COLO668 (cell line): Measurements from ENCODE around the gene XYLT1.

Experiments used
- DNase-seq: peaks from one replicate; lab custom pipeline; 2025; ENCODE audit not compliant: unreplicated experiment; lab: John Stamatoyannopoulos, UW

Gene XYLT1

DNA sequence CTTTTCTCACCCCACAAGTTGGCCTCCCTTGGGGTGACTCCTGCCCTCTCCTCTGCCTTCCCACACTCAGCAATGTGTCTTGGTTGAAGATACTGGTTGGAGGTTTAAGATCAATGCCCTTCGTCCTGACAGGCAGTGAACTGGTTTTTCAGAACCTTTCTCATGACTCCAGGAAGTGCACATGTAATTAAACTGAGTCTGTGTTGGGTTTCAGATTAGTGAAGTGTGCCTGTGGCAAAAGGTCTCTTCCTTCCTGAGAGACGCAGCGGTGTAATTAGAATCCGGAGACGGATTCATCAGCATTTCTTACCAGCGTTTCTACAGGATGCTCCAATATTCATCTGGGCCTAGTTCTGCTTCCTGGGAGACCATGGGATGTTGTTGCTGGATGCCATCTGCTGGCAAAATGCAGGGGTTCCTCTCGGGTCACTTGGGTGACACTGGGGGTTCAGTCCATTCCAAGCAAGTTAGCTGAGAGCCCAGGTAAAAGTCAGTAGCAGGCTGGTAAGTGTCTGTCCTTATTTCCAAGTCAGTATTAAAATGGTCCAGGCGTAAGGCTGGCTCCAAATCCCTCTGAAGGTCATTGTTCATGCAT lies 233.3 kb downstream of the XYLT1 start:
- no peak for DNase-seq

DNA sequence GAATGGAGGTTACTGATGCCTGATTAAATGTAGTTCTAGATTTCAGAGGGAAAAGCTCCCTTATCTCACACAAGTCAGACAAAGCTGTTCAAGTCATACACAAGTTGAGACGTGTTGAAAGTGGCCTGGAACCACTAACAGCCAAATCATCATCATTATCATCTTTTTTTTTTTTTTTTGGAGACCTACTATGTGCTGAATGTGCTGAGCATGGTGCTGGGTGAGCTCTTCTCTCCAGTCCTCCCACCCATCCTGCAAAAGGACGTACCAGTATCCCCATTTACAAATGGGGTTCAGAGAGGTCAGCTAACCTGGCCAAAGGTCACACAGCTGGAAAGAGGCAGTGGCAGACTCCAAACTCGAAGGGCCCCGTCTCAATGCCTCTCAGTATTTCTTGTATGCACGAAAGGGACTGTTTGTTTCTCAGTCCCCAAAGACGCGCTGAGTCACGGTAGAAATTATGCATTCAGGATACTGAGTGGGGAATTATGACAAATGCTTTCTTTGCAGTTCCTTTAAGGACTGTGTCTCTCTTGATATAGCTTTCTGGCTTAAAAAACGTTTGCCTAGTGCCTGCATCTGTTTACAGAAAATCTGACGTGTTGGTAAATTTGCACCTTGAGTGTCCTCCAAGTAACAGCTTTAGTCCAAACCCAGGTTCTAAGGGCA lies 235.5 kb downstream of the XYLT1 start:
- DNase-seq: no peak

DNA sequence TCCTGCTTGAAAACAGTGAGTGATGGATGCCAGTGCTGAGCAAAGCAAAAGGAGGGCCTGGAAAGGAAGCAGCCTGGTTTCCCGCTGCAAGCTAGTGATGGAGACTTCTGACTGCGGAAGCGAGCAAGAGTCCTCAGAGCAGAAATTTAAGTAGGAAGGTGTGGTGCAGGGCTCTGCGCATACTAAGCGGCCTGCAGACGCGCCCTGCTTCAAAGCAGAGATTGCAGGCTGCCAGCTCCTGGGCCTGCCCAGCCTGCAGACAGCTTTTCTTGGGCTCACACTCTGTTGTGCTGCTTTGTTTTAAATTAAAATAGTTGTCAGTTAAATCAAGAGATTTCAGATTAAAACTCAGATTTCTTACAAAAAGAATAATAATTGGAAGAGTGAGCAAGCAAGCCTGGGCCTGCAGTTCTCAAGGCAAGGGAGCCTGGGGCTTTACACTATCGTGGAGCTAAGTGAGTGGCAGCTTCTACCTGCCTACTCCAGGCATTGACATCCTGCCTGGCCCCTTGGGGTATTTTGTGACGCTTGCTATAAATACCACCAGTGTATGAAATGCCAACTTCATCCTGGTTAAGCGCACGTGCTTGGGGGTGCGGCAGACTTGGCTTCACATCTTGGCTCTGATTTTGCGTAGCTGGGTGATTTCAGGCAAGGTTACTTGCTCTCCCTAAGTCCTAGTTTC lies 237.3 kb downstream of the XYLT1 start:
- DNase-seq: no peak

DNA sequence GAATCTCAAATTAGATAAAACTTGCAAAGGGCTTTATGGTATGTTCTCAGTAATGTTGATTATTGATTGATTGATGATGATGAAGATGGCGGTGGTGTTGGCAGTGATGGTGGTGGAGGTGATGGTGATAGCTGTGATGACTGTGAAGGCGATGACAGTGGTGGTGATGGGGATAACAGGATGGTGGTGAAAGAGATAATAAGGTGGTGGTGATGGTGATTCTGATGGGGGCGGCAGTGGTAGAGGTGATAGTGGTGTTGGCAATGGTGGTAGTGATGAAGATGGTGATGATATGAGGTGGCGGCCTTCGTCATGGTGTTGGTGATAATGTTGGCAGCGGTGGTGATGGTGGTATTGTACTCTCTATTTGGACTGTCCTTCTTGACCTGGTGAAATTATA lies 238.3 kb downstream of the XYLT1 start:
- DNase-seq: no peak

DNA sequence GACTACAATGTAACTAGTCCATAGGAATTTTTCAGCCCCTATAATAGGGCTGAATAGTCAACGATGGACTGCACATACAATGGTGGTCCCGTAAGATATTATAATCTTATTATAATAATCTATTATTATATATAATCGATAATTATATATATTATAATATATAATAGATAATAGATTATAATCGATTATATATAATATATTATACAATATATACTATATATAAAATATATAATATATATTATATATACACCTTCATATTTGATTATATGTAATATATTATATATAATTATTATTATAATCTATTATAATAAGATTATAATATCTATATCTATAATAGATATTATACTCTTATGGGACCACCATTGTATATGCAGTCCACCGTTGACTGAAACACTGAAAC lies 238.8 kb downstream of the XYLT1 start:
- DNase-seq: no peak

DNA sequence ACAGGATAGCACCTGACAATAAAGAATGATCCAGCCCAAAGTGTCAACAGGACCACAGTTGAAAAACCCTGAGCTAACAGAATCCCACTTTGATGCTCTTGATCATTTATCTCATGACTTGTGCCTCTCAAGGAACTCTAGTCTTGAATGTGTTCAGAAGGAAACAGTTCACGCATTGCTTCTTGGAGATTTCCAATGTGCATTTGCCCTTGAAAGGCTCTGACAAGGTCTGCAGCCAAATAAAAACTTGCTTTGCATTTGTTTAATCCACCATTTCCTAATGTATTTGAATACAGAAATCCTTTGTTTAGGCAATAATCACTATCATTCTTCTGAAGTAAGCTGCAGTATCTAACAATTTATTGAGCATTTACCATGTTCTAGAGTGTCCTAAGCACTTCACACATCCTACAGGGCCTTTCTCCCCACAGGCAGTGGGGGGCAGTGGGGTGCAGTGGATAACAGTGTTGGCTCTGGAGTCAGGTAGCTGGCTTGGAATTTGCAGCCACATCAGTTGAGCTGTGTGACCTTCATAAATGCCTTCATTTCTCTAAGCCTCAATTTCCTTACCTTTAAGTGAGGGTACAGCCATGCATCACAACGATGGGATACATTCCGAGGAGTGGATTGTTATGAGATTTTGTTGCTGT lies 239.7 kb downstream of the XYLT1 start:
- DNase-seq: no peak

DNA sequence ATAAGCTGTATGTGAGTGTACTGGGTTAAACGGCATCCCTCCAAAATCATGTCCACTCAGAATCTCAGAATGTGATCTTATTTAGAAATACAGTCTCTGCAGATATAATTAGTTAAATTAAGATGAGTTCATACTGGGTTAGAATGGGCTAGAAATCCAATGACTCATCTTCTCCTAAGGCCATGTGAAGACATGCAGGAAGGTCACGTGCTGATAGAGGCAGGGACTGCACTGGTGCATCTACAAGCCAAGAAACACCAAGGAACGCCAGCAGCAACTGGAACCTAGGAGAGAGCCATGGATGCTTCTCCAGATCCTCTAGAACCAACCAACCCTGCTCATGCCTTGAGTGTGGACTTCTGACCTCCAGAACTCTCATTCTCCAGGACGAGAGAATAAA lies 241.0 kb downstream of the XYLT1 start:
- no peak for DNase-seq

DNA sequence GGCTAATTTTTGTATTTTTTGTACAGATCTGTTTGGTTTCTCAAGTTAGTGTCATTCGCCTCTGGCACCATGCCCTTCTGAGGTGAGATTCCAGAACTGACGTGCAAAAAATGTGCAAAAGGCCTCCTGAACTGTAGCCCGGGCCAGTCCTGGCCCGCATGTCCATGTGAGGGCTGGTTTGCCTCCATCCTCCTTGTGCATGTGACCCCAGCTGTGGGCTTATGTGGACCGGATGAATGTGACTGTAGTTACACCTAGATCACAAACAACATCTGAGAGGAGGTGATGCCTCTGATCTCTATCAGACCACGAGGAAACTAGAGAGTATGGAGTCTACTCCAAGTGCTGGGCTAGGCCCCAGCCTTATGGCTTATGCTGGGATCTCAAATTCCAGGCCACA lies 241.6 kb downstream of the XYLT1 start:
- no peak for DNase-seq

DNA sequence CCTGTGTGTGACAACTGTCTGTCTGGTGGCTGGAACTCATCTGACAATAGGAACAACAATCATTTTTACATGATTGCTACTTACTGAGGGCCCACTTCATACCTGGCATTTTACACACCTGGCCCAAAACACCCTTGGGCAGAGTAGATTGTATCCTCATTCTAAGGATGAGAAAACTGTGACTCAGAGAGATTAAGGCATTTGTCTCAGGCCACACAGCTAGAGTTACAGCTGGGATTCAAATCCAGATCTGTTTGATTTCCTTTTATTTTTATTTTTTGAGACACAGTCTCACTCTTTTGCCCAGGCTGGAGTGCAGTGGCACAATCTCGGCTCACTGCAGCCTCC lies 242.1 kb downstream of the XYLT1 start:
- DNase-seq: no peak

DNA sequence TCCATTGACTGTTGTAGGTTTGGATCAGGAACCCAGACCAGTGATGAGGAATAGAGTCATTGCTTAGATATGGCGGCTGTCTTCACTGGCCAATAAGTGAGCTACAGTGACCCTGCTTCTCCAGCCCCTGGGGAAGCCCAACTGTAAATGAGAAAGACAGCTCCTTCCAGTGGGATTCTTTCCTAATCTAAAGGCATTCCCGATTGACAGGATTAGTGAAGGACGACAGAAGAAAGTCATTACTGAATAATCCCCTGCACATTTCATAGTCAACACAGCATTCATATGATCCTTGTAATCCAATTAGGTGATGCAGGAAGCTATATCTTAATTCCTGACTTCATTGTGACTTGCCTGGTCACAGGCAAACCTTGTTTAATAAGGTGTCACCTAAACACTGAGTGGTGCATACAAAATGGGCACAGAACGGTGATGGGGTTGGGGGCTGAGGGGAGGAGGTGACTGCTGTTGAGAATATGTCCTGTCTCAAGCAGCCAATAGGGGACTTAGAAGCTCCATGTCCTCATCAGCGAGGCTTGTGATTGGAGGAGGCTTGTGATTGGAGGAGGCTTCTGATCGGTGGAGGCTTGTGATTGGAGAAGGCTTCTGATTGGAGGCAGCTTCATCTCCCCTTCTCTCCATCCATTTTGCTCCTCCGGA lies 242.6 kb downstream of the XYLT1 start:
- DNase-seq: no peak

DNA sequence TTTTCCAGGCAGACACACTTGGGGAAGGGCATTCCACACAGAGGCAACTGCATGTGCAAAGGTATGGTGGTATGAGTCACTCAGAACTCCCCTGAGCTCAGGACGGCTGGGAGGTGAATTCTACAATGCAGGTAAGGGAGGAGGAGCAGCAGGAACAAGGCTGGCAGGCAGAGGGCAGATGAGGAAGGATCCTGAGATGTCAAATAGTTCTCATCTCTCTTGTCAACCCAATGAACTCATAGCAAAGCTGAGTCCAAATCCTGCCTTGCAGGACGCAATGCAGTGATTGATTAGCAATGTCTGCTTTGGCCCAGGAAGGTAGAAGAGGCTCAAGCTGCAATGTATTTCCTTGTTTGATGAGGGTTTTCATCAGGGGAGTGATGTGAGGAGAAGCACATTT lies 243.5 kb downstream of the XYLT1 start:
- DNase-seq: no peak

DNA sequence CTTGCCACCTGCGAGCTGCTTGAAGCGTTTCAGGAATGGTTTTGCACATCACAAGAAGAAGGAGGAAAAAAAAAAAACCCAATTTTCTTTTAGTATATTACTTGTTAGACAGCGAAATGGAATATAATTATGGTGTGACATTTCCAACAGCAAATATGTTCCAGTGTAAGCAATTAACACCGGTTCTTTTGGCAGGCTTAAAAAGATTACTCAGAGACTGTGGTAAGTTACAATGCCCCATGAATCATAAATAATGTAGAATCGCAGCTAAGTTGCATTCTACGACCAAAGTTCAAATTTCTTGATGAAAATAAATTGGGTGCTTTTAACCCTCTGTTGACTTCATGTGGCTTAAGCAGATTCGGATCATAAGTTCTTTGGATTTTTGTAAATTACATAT lies 245.2 kb downstream of the XYLT1 start:
- DNase-seq: no peak

DNA sequence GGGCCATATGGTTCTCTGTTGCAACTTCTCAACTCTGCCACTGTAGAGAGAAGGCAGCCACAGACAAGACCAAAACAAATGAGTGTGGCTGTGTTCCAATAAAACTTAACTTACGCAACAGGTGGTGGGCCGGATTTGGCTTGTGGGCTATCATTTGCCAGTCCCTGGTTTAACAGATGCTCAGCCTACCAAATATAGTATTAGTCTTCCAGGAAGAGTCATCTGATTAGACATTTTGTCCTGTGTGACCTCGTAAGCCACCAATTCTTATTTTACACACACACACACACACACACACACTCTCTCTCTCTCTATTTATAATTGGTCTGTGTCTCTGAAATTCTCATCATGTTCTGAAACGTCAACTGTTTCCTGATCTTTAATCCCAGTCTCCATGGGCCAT lies 245.9 kb downstream of the XYLT1 start:
- no peak for DNase-seq

DNA sequence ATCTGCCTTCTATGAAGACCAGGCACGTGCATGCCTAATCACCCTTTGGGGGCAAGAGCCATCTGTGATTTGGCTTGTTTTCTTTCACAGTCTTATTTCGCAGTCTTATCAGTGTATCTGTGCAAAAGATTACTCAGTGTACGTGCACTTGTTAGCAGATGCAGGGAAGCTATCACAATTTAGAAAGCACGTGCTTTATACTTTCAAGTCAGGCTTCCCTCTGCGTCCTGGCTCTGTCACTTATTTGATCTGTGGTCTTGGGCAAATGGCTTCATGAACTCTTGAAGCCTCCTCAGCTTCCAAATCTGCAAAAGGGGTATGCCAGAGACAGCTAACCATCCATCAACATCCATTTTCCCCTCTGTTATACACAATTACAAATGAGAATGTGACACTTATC lies 246.4 kb downstream of the XYLT1 start:
- no peak for DNase-seq

DNA sequence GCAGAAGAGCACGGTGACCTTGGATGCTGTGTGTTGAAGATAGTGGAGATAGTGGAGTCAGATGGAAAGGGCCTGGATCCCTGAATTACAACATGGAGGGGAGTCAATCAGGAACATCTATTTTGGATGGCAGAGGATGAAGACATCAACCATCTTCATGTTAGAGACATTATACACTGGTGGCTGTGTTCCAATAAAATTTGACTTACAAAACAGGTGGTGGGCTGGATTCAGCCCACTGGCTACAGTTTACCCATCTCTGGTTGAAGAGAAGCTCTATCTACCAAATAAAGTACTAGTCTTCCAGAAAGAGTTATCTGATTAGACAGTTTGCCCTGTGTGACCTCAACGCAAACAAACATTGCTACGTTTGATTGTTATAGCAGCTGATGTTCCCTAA lies 247.2 kb downstream of the XYLT1 start:
- DNase-seq: no peak

DNA sequence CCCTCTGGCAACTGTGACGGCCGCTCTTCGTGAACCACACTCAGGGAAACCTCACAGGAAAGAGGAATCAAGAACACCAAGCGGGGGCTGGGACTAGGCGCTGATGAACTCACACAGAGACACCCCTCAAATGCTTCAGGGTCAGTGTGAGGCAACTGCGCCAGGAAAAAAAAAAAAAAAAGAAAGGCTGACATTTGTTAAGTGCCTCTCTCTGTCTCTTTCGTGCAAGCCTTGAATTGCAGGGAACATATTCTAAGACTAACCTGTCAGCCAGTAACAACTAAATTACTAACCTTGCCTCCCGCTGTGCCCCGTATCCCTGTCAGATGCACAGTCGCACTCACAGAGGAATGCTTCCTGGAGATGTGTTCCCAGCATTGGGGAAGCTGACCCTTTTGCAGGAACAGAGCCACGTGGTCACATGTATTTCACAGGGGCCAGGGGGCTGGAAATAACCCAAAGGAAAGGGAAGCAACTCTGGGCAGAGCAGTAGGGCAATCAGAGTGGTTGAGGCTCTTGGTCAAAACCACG lies 247.8 kb downstream of the XYLT1 start:
- no peak for DNase-seq

DNA sequence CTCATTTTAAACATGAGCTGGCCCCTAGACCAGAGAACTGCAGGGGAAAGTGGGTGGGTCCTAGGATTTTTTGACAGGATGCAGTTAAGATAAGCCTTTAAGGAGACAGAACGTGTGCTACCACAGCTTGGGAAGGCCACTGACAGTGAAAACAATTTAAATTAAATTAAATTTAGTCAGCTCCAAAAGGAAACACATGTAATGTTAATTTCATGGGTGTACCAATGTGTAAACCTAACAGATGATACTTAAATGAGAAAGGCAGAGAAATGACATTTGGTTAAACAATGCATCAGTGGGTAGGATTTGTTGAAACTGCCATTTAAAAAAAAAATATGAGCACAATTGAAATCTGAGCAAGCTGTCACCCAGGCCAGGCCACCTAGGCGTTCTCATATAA lies 250.8 kb downstream of the XYLT1 start:
- DNase-seq: no peak

DNA sequence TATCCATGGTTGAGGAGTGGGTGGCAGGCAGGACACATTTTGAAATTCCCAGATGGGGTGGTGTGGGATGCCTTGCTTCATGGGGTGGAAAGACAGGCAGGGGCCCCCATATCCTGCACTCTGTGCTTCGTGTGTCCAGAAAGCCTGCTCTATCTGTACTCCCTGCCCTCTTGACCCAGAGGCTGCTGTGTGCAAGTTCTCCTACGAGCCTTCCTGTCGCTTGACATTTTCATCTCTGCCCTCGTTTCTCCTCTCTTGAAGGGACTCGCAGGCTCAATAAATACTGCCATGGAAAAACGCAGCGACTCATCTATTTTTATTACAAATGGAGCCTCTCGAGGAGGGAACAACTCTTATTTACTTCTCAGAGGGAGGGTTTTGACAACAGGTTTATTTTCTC lies 254.8 kb downstream of the XYLT1 start:
- DNase-seq: no peak

DNA sequence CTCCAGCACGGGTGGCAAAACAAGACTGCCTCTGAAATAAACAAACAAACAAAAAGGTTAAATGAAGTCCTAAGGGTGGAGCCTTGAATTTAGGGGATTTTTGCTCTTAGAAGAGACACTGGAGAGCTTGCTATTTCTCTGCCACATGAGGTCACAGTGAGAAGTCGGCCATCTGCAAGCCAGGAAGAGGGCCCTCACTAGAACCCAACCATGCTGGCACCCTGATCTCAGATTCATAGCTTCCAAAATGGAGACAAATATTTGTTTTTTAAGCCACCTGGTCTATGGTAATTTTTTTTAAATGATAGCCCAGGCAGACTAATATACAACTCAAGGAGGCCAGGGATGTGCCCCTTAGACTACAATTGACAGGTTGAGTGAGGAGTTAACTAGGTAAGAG lies 255.5 kb downstream of the XYLT1 start:
- no peak for DNase-seq

DNA sequence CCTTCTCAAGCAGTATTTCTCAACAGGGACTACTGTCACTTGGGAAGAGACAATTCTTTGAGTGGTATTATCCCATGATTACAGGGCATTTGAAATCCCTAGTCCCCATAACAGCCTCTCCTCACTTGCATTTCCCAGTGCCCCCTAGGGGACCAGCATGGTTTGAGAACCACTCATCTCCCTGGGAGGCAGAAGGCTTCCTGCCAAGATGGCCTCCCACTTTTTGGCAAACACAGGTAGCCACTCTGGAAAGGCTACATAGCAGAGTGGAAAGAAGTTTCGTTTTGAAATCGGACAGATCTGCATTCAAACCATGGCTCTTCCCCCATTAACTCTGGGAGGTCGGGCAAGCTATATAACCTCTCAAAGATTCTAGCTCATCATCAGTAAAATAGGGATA lies 256.8 kb downstream of the XYLT1 start:
- DNase-seq: no peak

DNA sequence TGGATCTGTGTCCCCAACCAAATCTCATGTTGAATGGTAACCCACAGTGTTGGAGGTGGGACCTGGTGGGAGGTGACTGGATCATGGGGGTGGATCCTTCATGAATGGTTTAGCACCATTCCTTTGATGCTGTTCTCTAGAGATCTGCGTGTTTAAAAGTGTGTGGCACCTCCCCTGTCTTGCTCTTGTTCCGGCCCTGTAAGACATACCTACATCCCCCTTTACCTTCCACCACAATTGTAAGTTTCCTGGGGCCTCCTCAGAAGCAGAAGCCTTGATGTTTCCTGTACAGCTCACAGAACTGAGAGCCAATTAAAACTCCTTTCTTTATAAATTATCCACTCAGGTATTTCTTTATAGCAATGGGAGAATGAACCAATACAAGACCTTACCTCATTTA lies 257.7 kb downstream of the XYLT1 start:
- DNase-seq: no peak

DNA sequence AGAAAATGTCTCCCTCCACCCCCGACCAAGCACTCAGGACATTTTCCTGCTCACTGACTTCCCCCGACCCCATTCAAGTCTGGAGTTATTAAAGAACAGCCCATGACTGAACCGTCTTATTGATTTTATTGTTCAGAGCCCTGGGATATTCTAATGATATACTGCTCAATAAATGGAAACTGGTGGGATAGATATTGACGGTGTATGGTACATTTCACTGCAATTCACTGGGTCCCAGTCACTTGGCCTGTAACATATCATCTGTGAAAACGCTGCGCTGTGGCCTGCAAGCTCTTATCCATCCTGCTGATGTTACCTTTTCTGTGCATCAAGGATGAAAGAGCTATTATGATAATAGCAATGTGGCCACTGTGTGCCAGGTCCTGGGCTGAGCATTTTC lies 258.2 kb downstream of the XYLT1 start:
- no peak for DNase-seq
